ENCODE measurements around the gene B3GNT4.

DNA sequence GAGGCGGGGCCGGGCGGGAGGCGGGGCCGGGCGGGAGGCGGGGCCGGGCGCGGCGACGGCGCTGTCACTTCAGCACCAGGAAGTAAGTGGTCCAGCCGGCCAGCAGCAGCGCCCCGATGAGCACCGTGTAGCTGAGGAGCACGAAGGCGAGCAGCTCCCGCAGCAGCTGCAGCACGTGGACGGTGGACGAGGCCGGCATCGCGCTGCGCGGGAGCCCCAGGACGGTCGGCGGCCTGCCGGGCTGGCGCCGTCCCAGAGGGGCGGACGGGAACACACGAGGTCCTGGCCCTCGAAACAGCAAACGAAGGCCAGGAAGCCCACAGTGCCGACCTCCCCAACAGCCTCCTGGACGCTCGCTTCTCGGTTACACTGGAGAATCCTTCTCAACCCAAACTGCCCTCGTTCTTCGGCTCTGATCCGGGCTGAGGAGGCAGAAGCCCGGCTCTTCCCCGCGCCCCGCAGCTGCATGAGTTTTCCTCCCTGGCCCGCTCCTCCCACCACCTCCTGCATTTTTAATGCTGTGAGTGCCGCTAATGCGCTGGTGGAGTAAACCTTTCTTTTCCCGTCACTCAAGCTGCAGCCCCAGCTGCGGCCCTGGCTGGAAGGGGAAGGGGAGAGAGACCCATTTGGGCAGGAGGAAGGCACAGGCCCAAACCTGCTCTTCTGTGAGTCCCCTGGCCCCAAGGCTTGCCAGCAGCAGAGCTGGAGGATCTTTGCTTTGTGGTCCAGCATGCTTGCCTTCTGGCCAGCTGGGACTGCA lies 23.0 kb downstream of the B3GNT4 start:
- TF ChIP-seq, protein P1, sequence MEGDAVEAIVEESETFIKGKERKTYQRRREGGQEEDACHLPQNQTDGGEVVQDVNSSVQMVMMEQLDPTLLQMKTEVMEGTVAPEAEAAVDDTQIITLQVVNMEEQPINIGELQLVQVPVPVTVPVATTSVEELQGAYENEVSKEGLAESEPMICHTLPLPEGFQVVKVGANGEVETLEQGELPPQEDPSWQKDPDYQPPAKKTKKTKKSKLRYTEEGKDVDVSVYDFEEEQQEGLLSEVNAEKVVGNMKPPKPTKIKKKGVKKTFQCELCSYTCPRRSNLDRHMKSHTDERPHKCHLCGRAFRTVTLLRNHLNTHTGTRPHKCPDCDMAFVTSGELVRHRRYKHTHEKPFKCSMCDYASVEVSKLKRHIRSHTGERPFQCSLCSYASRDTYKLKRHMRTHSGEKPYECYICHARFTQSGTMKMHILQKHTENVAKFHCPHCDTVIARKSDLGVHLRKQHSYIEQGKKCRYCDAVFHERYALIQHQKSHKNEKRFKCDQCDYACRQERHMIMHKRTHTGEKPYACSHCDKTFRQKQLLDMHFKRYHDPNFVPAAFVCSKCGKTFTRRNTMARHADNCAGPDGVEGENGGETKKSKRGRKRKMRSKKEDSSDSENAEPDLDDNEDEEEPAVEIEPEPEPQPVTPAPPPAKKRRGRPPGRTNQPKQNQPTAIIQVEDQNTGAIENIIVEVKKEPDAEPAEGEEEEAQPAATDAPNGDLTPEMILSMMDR (IDR thresholded peaks at IDR 0.05): no peak
- no peak for TF ChIP-seq EZH2 (IDR thresholded peaks at IDR 0.05; ENCODE audit: borderline replicate concordance, insufficient read depth, low read depth, low read length, poor library complexity, severe bottlenecking)
